Forelimb muscle (tissue), 1 donor: Measurements from ENCODE around the gene MIX23. TPM values are rescaled to one million over a fixed set of nuclear protein-coding genes. Genes with fewer than 3 reads are reported as not detected.

Source experiments
- DNase-seq: peaks from one replicate; pipeline ENCODE4 v3.0.0-alpha.2; 2013; ENCODE audit warnings: low read depth
- polyA plus RNA-seq: library from polyadenylated mRNA; unstranded; fragments of 120-200 nt; gene quantifications from one replicate; pipeline ENCODE4 v1.2.1, GENCODE V29; 2013; ENCODE audit not compliant: insufficient read length

The MIX23 gene
- 28.7 TPM for polyA plus RNA-seq

GRCh38 chr3:122382888-122383666, at the start of gene MIX23:
TSS of gene MIX23 (minus strand) at chr3:122383231. CDS start at chr3:122383224, 7 bp downstream.
- peak; percentile 69 for DNase-seq

- DNase-seq: no peak
These were observed 47.3 kb upstream of the MIX23 start for GRCh38 chr3:122430371-122430770.

DNA sequence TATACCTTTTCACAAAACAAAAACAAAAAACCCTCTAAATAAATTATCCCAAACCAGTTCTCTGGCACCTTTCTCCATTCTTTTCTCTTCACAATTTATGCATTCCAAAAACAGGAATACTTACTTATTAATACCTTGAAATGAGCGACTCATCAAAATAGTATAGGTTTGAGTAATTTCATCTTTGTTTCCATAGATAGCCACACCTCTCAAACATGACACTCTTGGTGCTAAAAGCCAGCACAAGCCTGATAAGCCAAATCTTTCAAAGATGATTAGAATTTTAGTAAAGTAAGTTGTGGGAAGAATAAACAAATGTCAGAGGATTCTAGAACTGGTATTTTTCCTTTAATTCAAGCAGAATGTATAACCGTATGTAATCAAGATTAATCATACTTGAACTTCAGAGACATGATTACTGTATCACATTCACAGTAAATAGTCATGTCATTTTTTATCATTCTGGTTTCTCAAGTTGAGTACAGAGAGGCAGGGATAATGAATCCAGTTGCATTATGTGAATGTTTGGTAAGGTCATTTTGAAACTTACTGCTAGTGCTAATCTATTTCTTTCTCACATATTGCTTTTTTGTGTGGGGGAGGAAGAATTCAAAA, 44.9 kb upstream of the MIX23 start:
- no peak for DNase-seq

DNA sequence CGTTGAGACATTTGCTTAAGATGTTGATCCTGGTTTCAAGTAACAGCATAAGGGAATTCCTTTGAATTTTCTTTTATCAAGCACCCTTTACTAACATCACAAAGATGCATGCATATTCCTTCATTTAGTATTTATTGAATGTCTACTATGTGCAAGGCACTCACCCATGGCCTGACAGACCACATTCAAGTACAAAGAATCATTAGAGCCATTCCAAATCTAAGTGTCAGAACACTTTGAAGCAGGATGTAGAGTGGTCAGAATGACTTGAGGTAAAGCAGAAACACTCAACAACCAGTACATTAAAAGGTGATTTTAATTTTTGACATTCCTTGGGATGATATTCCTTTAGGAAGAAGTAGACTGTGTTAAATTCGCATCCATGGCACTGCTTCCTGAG, 38.8 kb upstream of the MIX23 start:
- no peak for DNase-seq

- no peak for DNase-seq
These were observed 38.1 kb upstream of the MIX23 start for GRCh38 chr3:122421101-122421500.

GRCh38 chr3:122416966-122417365, 33.9 kb upstream of the MIX23 start:
- no peak for DNase-seq

GRCh38 chr3:122415762-122416654, 33.0 kb upstream of the MIX23 start, which contains the start of gene WDR5B:
TSS of gene WDR5B (minus strand) at chr3:122416062. CDS start at chr3:122415528, 534 bp downstream.
- DNase-seq: peak; percentile 96

DNA sequence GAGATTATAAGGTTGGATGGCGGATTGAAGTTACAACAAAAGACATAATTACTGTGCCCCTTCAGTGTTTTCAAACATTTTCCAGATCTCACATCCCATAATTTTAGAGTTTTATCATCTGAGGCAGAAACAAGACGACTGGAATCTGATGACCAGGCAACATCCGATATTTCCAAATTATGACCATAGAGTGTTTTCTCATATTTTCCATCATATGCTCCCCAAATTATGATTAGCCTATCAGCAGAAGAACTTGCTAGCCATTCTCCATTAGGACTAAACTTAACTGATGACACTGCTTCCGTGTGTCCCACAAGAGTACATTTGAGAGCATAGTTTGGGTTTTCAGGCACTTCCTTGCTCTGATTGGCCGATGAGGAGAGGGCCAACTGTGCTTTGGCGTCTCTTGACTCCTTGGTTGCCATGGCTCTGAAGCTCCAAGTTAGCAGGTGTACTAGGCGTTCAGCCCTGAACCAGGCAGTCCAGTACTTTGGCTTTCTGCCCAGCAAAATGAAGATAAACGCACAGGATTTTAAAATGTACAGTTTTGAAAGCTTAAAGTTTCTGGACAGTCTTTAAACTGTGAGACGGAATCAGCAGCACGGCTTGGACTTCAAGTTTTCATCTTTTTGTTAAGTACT, 32.2 kb upstream of the MIX23 start:
- no peak for DNase-seq

DNA sequence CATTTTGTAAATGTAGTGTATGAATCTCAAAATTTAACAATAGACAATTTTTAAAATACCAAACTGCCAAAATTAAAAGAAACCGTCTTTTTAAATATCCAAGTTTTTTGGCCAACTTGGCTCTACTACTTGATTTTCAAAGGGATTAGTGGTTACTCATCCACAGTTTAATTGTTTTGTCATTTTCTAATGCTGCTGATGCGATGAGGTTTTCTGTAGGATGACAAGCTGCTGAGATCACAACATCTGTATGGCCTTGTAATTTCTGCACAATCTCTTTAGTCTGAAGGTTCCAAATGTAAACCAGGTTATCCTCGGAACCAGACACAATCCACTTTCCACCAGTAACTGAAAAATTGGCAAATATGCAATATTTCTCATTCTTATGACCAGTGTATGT, 31.4 kb upstream of the MIX23 start:
- DNase-seq: no peak

DNA sequence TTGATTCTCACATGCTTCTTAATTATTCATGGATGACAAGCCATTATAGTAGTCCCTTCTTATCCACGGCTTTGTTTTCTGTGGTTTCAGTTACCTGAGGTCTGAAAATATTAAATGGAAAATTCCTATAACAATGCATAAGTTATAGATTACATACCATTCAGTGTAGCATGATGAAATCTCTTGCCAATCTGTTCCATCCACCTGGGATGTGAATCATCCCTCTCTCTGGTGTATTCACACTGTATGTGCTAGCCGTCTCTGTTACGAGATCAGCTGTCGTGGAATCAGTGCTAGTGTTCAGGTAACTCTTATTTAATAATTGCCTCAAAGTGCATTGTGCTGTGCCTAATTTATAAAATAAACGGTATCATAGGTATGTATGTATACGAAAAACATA, 27.6 kb upstream of the MIX23 start:
- DNase-seq: no peak

GRCh38 chr3:122410111-122410510, 27.1 kb upstream of the MIX23 start:
- no peak for DNase-seq

DNA sequence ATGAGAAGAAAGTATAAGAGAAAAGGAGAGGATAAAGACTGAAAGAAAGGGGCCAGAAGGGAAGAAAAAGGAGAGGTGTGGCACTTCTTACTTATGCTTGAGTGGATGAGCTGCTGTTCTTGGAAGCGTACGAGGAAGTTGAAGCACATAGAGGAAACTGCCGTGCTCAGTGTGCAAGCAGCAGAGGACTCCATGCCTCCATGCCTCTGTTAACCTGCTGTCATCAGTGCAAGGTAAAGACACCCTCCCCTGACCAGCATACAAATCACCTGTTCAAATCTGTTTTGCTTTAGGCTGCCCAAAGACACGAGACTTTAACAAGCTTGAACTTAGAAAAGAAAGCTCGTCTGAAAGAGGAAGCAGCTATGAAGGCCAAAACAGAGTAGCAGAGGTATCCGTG, 26.4 kb upstream of the MIX23 start:
- no peak for DNase-seq

GRCh38 chr3:122407946-122408345, 24.9 kb upstream of the MIX23 start:
- DNase-seq: no peak

GRCh38 chr3:122406198-122406597, 23.2 kb upstream of the MIX23 start:
- DNase-seq: no peak

DNA sequence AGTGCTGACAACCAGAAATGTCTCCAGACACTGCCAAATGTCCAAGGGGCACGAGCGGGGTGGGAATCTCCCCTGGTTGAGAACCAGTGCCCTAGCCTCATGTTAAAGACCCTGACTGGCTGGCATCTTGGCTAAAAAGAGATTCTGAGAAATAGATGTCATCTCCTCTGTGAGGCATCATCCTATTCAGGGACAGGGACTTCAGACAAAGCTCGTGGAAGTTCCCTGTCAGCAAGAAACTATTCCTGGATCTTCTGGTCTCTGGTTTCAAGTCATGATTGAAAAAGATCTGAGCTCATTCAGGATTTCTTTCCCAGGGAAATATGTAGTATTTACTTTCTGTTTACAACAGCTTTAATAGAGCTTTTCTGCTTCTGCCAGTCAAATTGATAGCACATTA, 22.0 kb upstream of the MIX23 start:
- DNase-seq: no peak

- no peak for DNase-seq
These were observed 20.5 kb upstream of the MIX23 start for GRCh38 chr3:122403489-122403888.

- no peak for DNase-seq
These were observed 15.9 kb upstream of the MIX23 start for GRCh38 chr3:122398920-122399319.

DNA sequence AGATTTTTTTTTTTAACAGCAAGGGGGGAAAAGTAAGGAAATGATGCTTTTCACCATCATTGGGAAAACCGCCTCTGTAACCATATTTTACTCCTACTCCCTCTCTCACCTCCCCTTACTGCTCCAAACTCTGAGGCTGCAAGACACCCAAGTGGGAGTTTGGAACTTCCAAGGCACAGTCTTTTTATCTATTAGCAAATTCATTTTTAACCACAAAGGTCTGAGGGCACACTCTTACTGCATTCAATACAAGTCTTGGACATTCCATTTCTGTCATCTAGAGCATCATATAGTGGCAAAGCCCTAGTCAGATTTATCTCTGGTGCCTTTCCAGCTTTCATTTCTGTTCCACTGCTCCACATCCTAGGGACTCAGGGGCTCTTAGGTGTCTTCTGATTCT, 14.2 kb upstream of the MIX23 start:
- no peak for DNase-seq

GRCh38 chr3:122396511-122396910, 13.5 kb upstream of the MIX23 start:
- no peak for DNase-seq

- DNase-seq: no peak
These were observed 12.6 kb upstream of the MIX23 start for GRCh38 chr3:122395582-122395981.

- no peak for DNase-seq
These were observed 11.1 kb upstream of the MIX23 start for GRCh38 chr3:122394173-122394572.
